H1 (cell line): ENCODE data around the gene TEAD1. TPM values are rescaled to one million over a fixed set of nuclear protein-coding genes. Genes with fewer than 3 reads are reported as not detected.

ENCODE experiments used
- KDM5A ChIP-seq: fragments of 200-600 bp; IDR thresholded peaks from 2 replicates; pipeline ENCODE4 v1.7.1; 2012; ENCODE audit warnings: mild to moderate bottlenecking, low read length, inconsistent platforms, mixed read lengths
- PHF8 ChIP-seq: fragments of 200-600 bp; sonication (generic); conservative IDR thresholded peaks from 2 replicates; pipeline ENCODE4 v1.7.1; 2012; ENCODE audit warnings: low read depth, mild to moderate bottlenecking, inconsistent platforms, low read length, moderate library complexity
- POU5F1 ChIP-seq: IDR thresholded peaks from 2 replicates; pipeline ENCODE4 v1.6.1; 2011; ENCODE audit warnings: low read depth, mild to moderate bottlenecking, low read length, moderate library complexity
- RFX5 ChIP-seq: IDR thresholded peaks from 2 replicates; pipeline ENCODE4 v1.6.1; 2011; ENCODE audit warnings: low read depth, low read length, improper control_type of control experiment, borderline replicate concordance
- polyA plus RNA-seq, 7 experiments: library from polyadenylated mRNA; depleted of rRNA in 3 of 7; stranded (reverse) in 5 of 7; unstranded in 2 of 7; fragments of >200 nt in 5 of 7; fragments of 200-250 nt in 2 of 7; gene quantifications; 1 replicate in 5 of 7; 2 replicates in 1 of 7; 4 replicates in 1 of 7; pipeline versions ENCODE4 v1.2.1 to v1.2.3, GENCODE V29; 2011 to 2013; ENCODE audit warnings: missing spikeins in 2 of 7, mixed read lengths in 2 of 7
- total RNA-seq: library from RNA; stranded (reverse); fragmentation: NEBNext Ultra II Directional; extraction: Animal tissue kit (Norgen Biotek cat#: 25700); gene quantifications from 2 replicates; pipeline ENCODE4 v1.2.1, GENCODE V29; 2021

TEAD1 gene
- total and polyA plus RNA-seq, 2 of the 8 experiments (the other 6 are each of a cell fraction or from before 2014, with no cell fraction given), result 15.6 to 67.4 TPM

GRCh38 chr11:12669930-12670329 lies 4.3 kb upstream of the TEAD1 start (continued):
- TF ChIP-seq RFX5 (no peak), KDM5A (no peak), POU5F1 (no peak), PHF8 (no peak)
